8988T (cell line): ENCODE data around the gene PTX4.
"Not testable (repeated sequence)": the region's sequence is repeated elsewhere in the genome, so short reads cannot be mapped to it uniquely, and the experiment has no call there.

Experiments
- DNase-seq: peaks from one replicate; pipeline ENCODE4 v3.0.0; 2011

PTX4 gene

GRCh38 chr16:1441391-1441829 lies 47.3 kb downstream of the PTX4 start:
- no peak for DNase-seq

GRCh38 chr16:1439699-1440074 lies 49.1 kb downstream of the PTX4 start:
- not testable (repeated sequence) for DNase-seq

DNA sequence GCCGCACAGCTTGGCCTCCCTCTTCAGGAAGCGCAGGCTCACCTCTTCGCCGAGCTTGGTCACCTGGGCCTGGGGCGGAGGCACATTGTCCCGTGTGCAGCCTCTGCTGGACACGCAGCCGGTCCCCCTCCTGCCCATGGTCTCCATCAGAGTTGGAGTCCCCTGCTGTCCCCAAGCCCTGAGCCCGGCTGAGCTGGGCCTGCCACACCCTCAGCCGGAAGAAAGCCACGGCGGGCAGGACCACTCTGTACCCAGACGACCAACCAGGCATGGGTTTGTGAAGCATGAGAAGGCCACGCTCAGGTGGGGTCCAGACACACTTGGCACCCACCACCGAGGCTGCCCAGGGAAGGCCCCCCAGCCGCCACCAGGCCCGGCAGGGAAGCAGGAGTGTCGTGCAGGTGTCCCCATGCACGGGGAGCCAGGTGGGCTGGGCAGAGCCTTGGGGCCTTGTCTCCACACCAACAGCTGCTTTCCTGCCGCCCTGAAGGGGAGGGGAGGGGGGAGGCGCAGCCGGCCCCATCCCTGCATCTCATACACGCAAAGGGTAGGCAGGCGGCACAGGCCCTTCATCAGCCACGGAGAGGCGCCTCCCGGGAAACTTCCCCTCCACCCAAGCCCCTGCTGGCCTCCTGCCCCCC lies 49.6 kb downstream of the PTX4 start:
- DNase-seq = no peak

DNA sequence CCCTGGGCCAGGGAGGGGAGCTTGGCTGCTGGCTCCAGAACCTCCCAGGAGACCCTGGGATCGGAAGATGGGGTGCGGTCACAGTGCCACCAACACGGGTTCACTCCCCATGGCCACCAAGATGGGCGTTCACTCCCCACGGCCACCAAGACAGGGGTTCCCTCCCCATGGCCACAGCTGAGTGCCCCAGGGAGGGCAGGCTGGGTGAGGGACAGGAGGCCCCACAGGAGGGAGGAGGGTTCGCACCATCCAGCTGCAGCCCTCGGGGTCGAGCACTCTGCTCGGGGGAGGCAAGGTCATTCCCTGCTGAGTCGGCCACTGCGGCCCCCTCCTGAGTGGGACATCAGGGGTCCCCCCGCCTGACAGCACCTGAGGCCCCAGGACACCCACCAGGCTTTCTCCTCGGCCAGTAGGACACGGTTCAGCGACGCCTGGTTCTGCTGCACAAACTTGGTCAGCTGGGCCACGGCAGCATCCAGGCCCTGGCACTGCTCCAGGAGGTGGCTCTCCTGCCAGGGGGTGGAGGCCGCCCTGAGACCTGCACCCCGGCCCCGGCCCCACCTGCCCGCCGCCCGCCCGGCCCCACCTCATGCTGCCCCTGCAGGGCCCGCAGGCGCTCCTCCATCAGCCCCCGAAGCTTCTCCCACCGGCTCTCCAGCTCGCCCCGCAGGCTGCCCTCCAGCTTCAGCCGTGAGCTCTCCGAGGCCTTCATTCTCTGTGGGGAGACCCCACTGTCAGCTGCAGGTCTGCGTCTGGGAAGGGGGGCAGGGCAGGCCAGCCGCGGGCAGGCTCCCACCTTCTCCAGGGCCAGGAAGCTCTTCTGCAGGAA lies 50.3 kb downstream of the PTX4 start:
- no peak for DNase-seq

GRCh38 chr16:1437606-1438005 lies 51.1 kb downstream of the PTX4 start:
- no peak for DNase-seq

- DNase-seq = no peak
Measured at GRCh38 chr16:1436731-1437355, 51.9 kb downstream of the PTX4 start.

- peak; percentile 79 for DNase-seq
Measured at GRCh38 chr16:1435921-1436697, 52.6 kb downstream of the PTX4 start.
